KOPT-K1 (cell line): ENCODE measurements around the gene SDC4.

Source experiments
- H3K27ac ChIP-seq: fragments of 200-600 bp; sonication (generic); 2 replicates; pipeline ENCODE4 v1.5.1; 2016; ENCODE audit warnings: antibody characterized with exemption, mild to moderate bottlenecking, low read depth, low read length; ENCODE audit not compliant: poor library complexity, severe bottlenecking
- H3K36me3 ChIP-seq: fragments of 200-600 bp; sonication (generic); 2 replicates; pipeline ENCODE4 v1.5.1; 2017; ENCODE audit warnings: antibody characterized with exemption, mild to moderate bottlenecking, low read length, moderate library complexity; ENCODE audit not compliant: insufficient read depth
- H3K9me3 ChIP-seq: fragments of 200-600 bp; sonication (generic); 2 replicates; pipeline ENCODE4 v1.5.1; 2017; ENCODE audit warnings: antibody characterized with exemption, low read length, mild to moderate bottlenecking; ENCODE audit not compliant: insufficient read depth, poor library complexity, severe bottlenecking

SDC4 gene

GRCh38 chr20:45289942-45290676 is 58.1 kb downstream of the SDC4 start:
- Histone ChIP-seq H3K36me3 (no peaks in the 10 kb centered on the region), H3K9me3 (peaks cover 4% of the 10 kb centered on the region), H3K27ac (no peak overlapping the region)

GRCh38 chr20:45288860-45289259 is 59.4 kb downstream of the SDC4 start:
- H3K36me3 ChIP-seq = no peaks in the 10 kb centered on the region
- H3K27ac ChIP-seq = no peak overlapping the region

DNA sequence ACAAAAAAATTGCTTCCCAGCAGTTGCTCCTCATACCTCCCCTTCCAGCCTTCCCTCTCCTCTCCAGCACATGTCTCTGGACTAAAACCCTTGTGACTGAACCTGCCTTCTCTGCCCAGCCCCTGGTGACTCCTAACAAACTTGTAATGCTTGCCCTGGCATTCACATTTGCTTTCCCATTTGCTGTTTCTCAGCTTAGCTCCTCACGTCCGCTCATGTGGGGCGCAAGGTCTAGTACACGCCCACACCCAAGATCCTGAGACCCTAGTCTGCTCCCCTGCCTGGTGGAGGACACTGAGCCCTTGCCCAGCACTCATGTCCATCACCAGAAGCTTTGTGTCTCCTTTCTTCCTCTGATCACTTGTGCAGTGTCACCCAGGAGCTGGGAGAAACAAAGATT is 59.8 kb downstream of the SDC4 start:
- H3K9me3 ChIP-seq = no peaks in the 10 kb centered on the region
- no peaks in the 10 kb centered on the region for H3K36me3 ChIP-seq
- H3K27ac ChIP-seq = no peak overlapping the region

More at GRCh38 chr20:45288860-45289259, 59.4 kb downstream of the SDC4 start:
- no peaks in the 10 kb centered on the region for H3K9me3 ChIP-seq

DNA sequence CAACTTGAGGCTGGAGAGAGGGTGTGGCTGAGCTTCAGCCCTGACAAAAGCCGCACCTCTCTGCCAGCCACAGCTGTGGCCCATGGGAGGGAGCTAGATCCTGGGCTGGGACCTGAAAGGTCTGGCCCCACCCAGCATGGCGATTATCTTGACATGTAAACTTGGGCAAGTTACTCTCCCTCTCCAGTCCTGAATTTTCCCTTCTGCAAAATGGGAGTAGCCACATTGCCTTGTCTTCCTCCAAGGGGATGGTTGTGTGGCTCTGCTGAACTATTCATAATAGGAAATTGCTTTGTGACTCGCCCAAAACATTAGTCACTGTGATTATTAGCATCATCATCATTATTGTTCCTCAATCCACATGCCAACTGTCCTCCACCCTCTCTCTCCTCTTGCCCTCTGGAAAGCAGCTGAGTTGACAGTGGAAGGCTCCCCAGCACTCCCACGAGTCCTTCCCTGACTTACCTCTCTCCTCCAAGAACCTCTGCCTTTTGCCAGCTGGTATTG is 64.6 kb downstream of the SDC4 start:
- Histone ChIP-seq H3K9me3 (no peaks in the 10 kb centered on the region), H3K27ac (no peak overlapping the region), H3K36me3 (no peaks in the 10 kb centered on the region)

DNA sequence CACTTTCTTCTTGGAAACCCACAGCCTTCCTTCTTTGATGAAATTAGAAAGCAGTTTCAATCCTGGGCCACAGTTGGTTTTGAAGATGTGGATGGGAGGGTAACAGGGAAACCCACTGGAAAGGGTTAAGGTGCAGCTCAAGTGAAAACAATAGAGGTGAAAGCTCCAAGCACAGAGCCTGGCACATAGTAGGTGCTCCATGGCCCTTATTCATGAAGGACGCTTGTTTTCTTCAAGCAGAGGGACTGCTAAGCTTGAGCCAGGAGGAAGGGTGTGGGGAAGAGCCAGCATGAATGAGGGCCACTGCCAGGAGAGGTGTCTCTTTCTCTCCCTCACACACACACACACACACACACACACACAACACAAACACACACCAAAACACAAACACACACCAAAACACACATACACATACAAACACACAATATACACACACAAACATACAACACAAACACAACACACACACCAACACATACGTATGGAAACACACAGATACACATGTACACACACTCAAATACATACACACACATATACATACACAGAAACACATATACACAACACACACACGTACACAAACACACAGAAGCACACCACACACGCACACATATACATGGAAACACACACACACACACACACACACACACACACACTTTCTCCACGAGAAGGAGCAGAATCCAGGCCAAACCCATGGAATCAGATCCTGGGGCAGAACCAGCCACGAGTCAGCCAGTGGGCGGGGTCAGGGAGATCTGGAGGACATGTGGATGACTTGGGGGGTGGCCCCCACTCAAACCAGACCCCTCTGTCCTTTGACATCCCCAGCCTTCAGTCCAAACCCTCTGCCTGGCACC is 65.3 kb downstream of the SDC4 start:
- H3K27ac ChIP-seq = no peak overlapping the region
- H3K9me3 ChIP-seq = no peaks in the 10 kb centered on the region
- no peaks in the 10 kb centered on the region for H3K36me3 ChIP-seq

DNA sequence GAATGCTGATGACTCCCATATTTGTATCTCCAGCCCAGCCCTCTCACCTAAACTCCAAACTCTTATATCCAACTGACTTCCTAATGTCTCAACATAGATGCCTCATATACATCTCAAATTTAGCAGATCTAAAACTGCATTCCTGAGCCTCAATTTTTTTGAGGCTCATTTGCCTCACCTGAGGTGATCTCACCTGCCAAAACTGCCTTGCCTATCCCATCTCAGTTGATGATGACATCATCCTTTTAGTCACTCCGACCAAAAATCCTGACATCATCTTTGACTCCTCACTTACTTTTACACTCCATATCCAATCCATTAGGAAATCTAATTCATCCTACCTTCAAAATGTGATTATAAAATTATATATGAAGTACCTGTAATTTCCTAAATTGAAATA is 68.2 kb downstream of the SDC4 start:
- H3K27ac ChIP-seq = no peak overlapping the region
- H3K9me3 ChIP-seq = no peaks in the 10 kb centered on the region
- no peaks in the 10 kb centered on the region for H3K36me3 ChIP-seq

- H3K27ac ChIP-seq = no peak overlapping the region
- no peaks in the 10 kb centered on the region for H3K36me3 ChIP-seq
- H3K9me3 ChIP-seq = no peaks in the 10 kb centered on the region
Observed at GRCh38 chr20:45275338-45275737, 72.9 kb downstream of the SDC4 start.
